A549 (cell line): ENCODE measurements around the gene GNG7. TPM values are rescaled to one million over a fixed set of nuclear protein-coding genes. Genes with fewer than 3 reads are reported as not detected.
"Not testable (repeated sequence)": the region's sequence is repeated elsewhere in the genome, so short reads cannot be mapped to it uniquely, and the experiment has no call there.

Experiments
- ATAC-seq, 2 experiments: fragments of 200-7000 bp in 1 of 2; fragments of >200 bp in 1 of 2; cut with Nextera tagmentation in 1 of 2; cut with Tn5 transposase in 1 of 2; 3 replicates each; pipeline versions ENCODE4 v1.8.0 to v1.9.1; 2018 to 2020; ENCODE audit warnings: mild to moderate bottlenecking in 1 of 2, moderate library complexity in 1 of 2
- CTCF ChIA-PET: fragments of 300-600 bp; sonication (Branson Sonifier 250); formaldehyde crosslinking; extraction: SDS; loops from one replicate; lab custom pipeline; 2021; ENCODE audit warnings: antibody characterized with exemption, inconsistent platforms; lab: Yijun Ruan, JAX
- POLR2A ChIA-PET: fragments of 350-600 bp; formaldehyde crosslinking; extraction: SDS; loops from one replicate; lab custom pipeline; 2021; ENCODE audit warnings: antibody characterized with exemption, inconsistent platforms; lab: Yijun Ruan, JAX
- DNase-seq, 2 experiments: peaks; one replicate each; pipeline versions ENCODE4 v3.0.0 to v3.0.0-alpha.2; 2011 to 2016; ENCODE audit warnings: low read depth in 1 of 2, low spot score in 1 of 2
- FAIRE-seq: peaks from 2 replicates; lab custom pipeline; 2011; peaks lifted over from hg19 to GRCh38; lab: Jason Lieb, UNC
- H3K27ac ChIP-seq, 2 experiments: fragments of >200 bp; sonication (Bioruptor Twin); formaldehyde crosslinking; 3 replicates each; pipeline ENCODE4 v1.5.1; 2016 to 2017
- H3K4me1 ChIP-seq: fragments of >200 bp; sonication (Bioruptor Twin); formaldehyde crosslinking; 3 replicates; pipeline ENCODE4 v1.6.1; 2016
- H3K4me2 ChIP-seq: fragments of >200 bp; sonication (Bioruptor Twin); formaldehyde crosslinking; 3 replicates; pipeline ENCODE4 v1.6.1; 2016
- H3K4me3 ChIP-seq: fragments of >200 bp; sonication (Bioruptor Twin); formaldehyde crosslinking; 3 replicates; pipeline ENCODE4 v1.5.1; 2016
- H3K9me3 ChIP-seq: fragments of >200 bp; sonication (Bioruptor Twin); formaldehyde crosslinking; 3 replicates; pipeline ENCODE4 v1.6.1; 2016
- CBX2 ChIP-seq: fragments of 200-600 bp; sonication (generic); IDR thresholded peaks from 2 replicates; pipeline ENCODE4 v1.6.1; 2016; ENCODE audit warnings: low read depth, mild to moderate bottlenecking, borderline replicate concordance
- CEBPB ChIP-seq, 2 experiments: fragments of >200 bp in 1 of 2; sonication (Bioruptor Twin) in 1 of 2; formaldehyde crosslinking in 1 of 2; IDR thresholded peaks; 2 replicates each; pipeline ENCODE4 v1.6.1; 2012 to 2016
- CHD2 ChIP-seq: fragments of 150-350 bp; IDR thresholded peaks from 2 replicates; pipeline ENCODE4 v1.6.1; 2014; ENCODE audit warnings: low read length; ENCODE audit not compliant: partially characterized antibody
- CHD4 ChIP-seq: fragments of 200-600 bp; sonication (generic); IDR thresholded peaks from 2 replicates; pipeline ENCODE4 v1.6.1; 2016; ENCODE audit warnings: antibody characterized with exemption, mild to moderate bottlenecking, borderline replicate concordance
- ESRRA ChIP-seq: fragments of 150-350 bp; IDR thresholded peaks from 2 replicates; pipeline ENCODE4 v1.6.1; 2014; ENCODE audit warnings: mild to moderate bottlenecking, low read length, borderline replicate concordance
- FOSB ChIP-seq: fragments of 250-450 bp; sonication (Bioruptor Pico); IDR thresholded peaks from 2 replicates; pipeline ENCODE4 v1.5.0; 2020; ENCODE audit warnings: mild to moderate bottlenecking, moderate library complexity
- FOXS1 ChIP-seq: fragments of 250-450 bp; sonication (Bioruptor Pico); IDR thresholded peaks from 2 replicates; pipeline ENCODE4 v1.5.0; 2020; ENCODE audit warnings: mild to moderate bottlenecking, moderate library complexity
- GATA3 ChIP-seq: IDR thresholded peaks from 2 replicates; pipeline ENCODE4 v1.6.1; 2012; ENCODE audit warnings: borderline replicate concordance
- HDAC2 ChIP-seq: fragments of 200-600 bp; sonication (generic); IDR thresholded peaks from 2 replicates; pipeline ENCODE4 v1.6.1; 2016
- HEYL ChIP-seq: fragments of 250-450 bp; sonication (Bioruptor Pico); IDR thresholded peaks from 2 replicates; pipeline ENCODE4 v1.8.0; 2021; ENCODE audit warnings: mild to moderate bottlenecking, moderate library complexity
- HMGXB4 ChIP-seq: fragments of 250-450 bp; sonication (Bioruptor Pico); IDR thresholded peaks from 2 replicates; pipeline ENCODE4 v1.5.0; 2021; ENCODE audit warnings: mild to moderate bottlenecking, moderate library complexity, borderline replicate concordance
- JUNB ChIP-seq: fragments of >200 bp; sonication (Bioruptor Twin); formaldehyde crosslinking; IDR thresholded peaks from 2 replicates; pipeline ENCODE4 v1.6.1; 2016
- KDM1A ChIP-seq: fragments of 200-600 bp; sonication (generic); IDR thresholded peaks from 2 replicates; pipeline ENCODE4 v1.6.1; 2016; ENCODE audit warnings: low read depth, mild to moderate bottlenecking
- MYC ChIP-seq: IDR thresholded peaks from 2 replicates; pipeline ENCODE4 v1.6.1; 2012; ENCODE audit warnings: mild to moderate bottlenecking, inconsistent platforms, low read length, improper control_type of control experiment, borderline replicate concordance
- NFE2L2 ChIP-seq: fragments of 150-350 bp; conservative IDR thresholded peaks from 2 replicates; pipeline ENCODE4 v1.6.1; 2014; ENCODE audit warnings: low read length
- RAD21 ChIP-seq, 2 experiments: fragments of >200 bp in 1 of 2; sonication (Bioruptor Twin) in 1 of 2; formaldehyde crosslinking in 1 of 2; IDR thresholded peaks in 1 of 2; conservative IDR thresholded peaks in 1 of 2; 2 replicates in 1 of 2; 3 replicates in 1 of 2; pipeline ENCODE4 v1.6.1; 2012 to 2018; ENCODE audit warnings: inconsistent platforms in 1 of 2
- RCOR1 ChIP-seq: fragments of 150-350 bp; IDR thresholded peaks from 2 replicates; pipeline ENCODE4 v1.6.1; 2014; ENCODE audit warnings: antibody characterized with exemption, low read length, low read depth
- REST ChIP-seq: fragments of 200-600 bp; sonication (generic); IDR thresholded peaks from 2 replicates; pipeline ENCODE4 v1.6.1; 2016; ENCODE audit warnings: antibody characterized with exemption, mild to moderate bottlenecking, moderate library complexity
- SMC3 ChIP-seq: fragments of >200 bp; sonication (Bioruptor Twin); formaldehyde crosslinking; IDR thresholded peaks from 3 replicates; pipeline ENCODE4 v1.6.1; 2018; ENCODE audit warnings: inconsistent platforms
- TP53 ChIP-seq: fragments of 250-450 bp; sonication (Bioruptor Pico); IDR thresholded peaks from 2 replicates; pipeline ENCODE4 v1.5.0; 2021; ENCODE audit warnings: mild to moderate bottlenecking, moderate library complexity
- USF2 ChIP-seq: fragments of 450-650 bp; IDR thresholded peaks from 2 replicates; pipeline ENCODE4 v1.6.1; 2014; ENCODE audit warnings: antibody characterized with exemption
- ZC3H11A ChIP-seq: fragments of 450-650 bp; IDR thresholded peaks from 2 replicates; pipeline ENCODE4 v1.6.1; 2014; ENCODE audit warnings: antibody characterized with exemption, mild to moderate bottlenecking
- ZNF302 ChIP-seq: fragments of 250-450 bp; sonication (Bioruptor Pico); IDR thresholded peaks from 2 replicates; pipeline ENCODE4 v1.9.0; 2021; ENCODE audit warnings: inconsistent platforms, mild to moderate bottlenecking, moderate library complexity
- WGBS: methylation state at CpG from one replicate; pipeline ENCODE4 v1.1.6; 2017; ENCODE audit errors: missing lambda C conversion rate; 5-methylcytosine and 5-hydroxymethylcytosine counted together
- polyA plus RNA-seq, 4 experiments: library from polyadenylated mRNA; depleted of rRNA in 3 of 4; stranded (reverse); fragments of >200 nt; fragmentation: RNase III in 1 of 4; extraction: RNeasy Plus Mini Kit Qiagen cat#74134 plus additional on column Dnase treatment in 1 of 4; gene quantifications; 2 replicates in 3 of 4; 3 replicates in 1 of 4; pipeline ENCODE4 v1.2.3, GENCODE V29; 2011 to 2017

Gene GNG7
- polyA plus RNA-seq, 2 of the 4 experiments (the other 2 are of a cell fraction), result 0.06 to 0.08 TPM

GRCh38 chr19:2558543-2558942 is 144.0 kb downstream of the GNG7 start:
- no peak for FAIRE-seq
- ATAC-seq, result no peak
- DNase-seq, result no peak
- CTCF ChIA-PET, result interaction anchor here (0.9 kb wide), 1 partner anchor 78 kb away, joined by 3 read pairs; no protein-coding TSS in a partner anchor
- H3K9me3 ChIP-seq, result no peaks in the 10 kb centered on the region
- POLR2A ChIA-PET, result no interaction called here
- 97% methylated on average over 2 of the region's 2 CpGs for WGBS
- peaks cover 13% of the 10 kb centered on the region for H3K4me1 ChIP-seq
- no peak overlapping the region for H3K4me2 ChIP-seq
- no peak overlapping the region for H3K4me3 ChIP-seq
- no peak overlapping the region for H3K27ac ChIP-seq
- no peak for TF ChIP-seq USF2
- TF ChIP-seq MYC, result no peak
- no peak for TF ChIP-seq FOXS1 (CRISPR knock-in tag)
- TF ChIP-seq HDAC2, result no peak

GRCh38 chr19:2558131-2558530 is 144.4 kb downstream of the GNG7 start:
- CTCF ChIA-PET, result interaction anchor here (0.9 kb wide), 1 partner anchor 77 kb away, joined by 3 read pairs; no protein-coding TSS in a partner anchor
- H3K9me3 ChIP-seq, H3K4me2 ChIP-seq, DNase-seq, FAIRE-seq, H3K27ac ChIP-seq, H3K4me3 ChIP-seq, POLR2A ChIA-PET, ATAC-seq: not testable (repeated sequence)
- 63% methylated on average over 7 of the region's 7 CpGs for WGBS
- peaks cover 13% of the 10 kb centered on the region for H3K4me1 ChIP-seq

- FAIRE-seq (no peak), DNase-seq (no peak), ATAC-seq (no peak)
- CTCF ChIA-PET, result no interaction called here
- POLR2A ChIA-PET, result no interaction called here
- TF ChIP-seq ESRRA, result no peak
- no peak for TF ChIP-seq JUNB
- no peak for TF ChIP-seq ZNF302 (CRISPR knock-in tag)
- no peak for TF ChIP-seq CEBPB (IDR thresholded peaks at IDR 0.05)
- no peak for TF ChIP-seq NFE2L2
- no peak for TF ChIP-seq RCOR1
- TF ChIP-seq CHD2, result no peak
- H3K4me2 ChIP-seq, result no peak overlapping the region
- peaks cover 16% of the 10 kb centered on the region for H3K4me1 ChIP-seq
- no peak overlapping the region for H3K27ac ChIP-seq
- 90% methylated on average over 14 of the region's 17 CpGs for WGBS
- no peaks in the 10 kb centered on the region for H3K9me3 ChIP-seq
- no peak overlapping the region for H3K4me3 ChIP-seq
Measured at GRCh38 chr19:2557093-2557440, 145.4 kb downstream of the GNG7 start.

- no peak for TF ChIP-seq ZC3H11A
- TF ChIP-seq MYC, result no peak
- TF ChIP-seq CHD4, result no peak
- no peak for TF ChIP-seq GATA3
- no peak for TF ChIP-seq TP53 (CRISPR knock-in tag)
- TF ChIP-seq CBX2, result no peak
- TF ChIP-seq SMC3, result no peak
- TF ChIP-seq FOXS1 (CRISPR knock-in tag), result no peak
- TF ChIP-seq RAD21 (conservative IDR thresholded peaks at IDR 0.05 in 1 of 2, IDR thresholded peaks at IDR 0.05 in 1 of 2), result no peak
- TF ChIP-seq HMGXB4 (CRISPR knock-in tag), result no peak
- TF ChIP-seq HEYL, result no peak
- no peak for TF ChIP-seq KDM1A
- TF ChIP-seq REST, result no peak
- TF ChIP-seq CEBPB (IDR thresholded peaks at IDR 0.05), result no peak
- no peak for TF ChIP-seq FOSB
- ATAC-seq (no peak), DNase-seq (no peak), FAIRE-seq (no peak)
- ChIA-PET CTCF (interaction anchor here (0.5 to 3.1 kb wide), 2 partner anchors 23 to 66 kb away, joined by 4 to 11 read pairs; no protein-coding TSS in a partner anchor), POLR2A (interaction anchor here (0.8 kb wide), 2 partner anchors 13 to 81 kb away, joined by 3 read pairs; partner anchors contain the start of gene GADD45B)
- WGBS, result 89% methylated on average over 26 of the region's 37 CpGs
- Histone ChIP-seq H3K4me1 (peaks cover 16% of the 10 kb centered on the region), H3K4me2 (no peak overlapping the region), H3K4me3 (no peak overlapping the region), H3K9me3 (no peaks in the 10 kb centered on the region), H3K27ac (peak overlapping the region in 1 of 2 experiments; percentile 59; a peak in 2 of 6 replicates)
Measured at GRCh38 chr19:2556221-2557092, 146.0 kb downstream of the GNG7 start.
